D721Med (cell line): ENCODE data around the gene BTD.
A peak's percentile ranks its signal among the peaks of the same experiment; 100 is the strongest.
"Not testable (repeated sequence)": the region's sequence is repeated elsewhere in the genome, so short reads cannot be mapped to it uniquely, and the experiment has no call there.

Source experiments
- DNase-seq: peaks from one replicate; pipeline ENCODE4 v3.0.0; 2011; ENCODE audit warnings: low spot score; ENCODE audit not compliant: insufficient read length
- FAIRE-seq: peaks from 2 replicates; lab custom pipeline; 2011; peaks lifted over from hg19 to GRCh38; lab: Jason Lieb, UNC
- TF ChIP-seq, protein P1 (sequence below): IDR thresholded peaks from 2 replicates; pipeline ENCODE4 v1.5.1; 2012; ENCODE audit warnings: mild to moderate bottlenecking, control low read depth; ENCODE audit not compliant: insufficient read depth; ENCODE audit errors: missing control alignments

BTD gene

DNA sequence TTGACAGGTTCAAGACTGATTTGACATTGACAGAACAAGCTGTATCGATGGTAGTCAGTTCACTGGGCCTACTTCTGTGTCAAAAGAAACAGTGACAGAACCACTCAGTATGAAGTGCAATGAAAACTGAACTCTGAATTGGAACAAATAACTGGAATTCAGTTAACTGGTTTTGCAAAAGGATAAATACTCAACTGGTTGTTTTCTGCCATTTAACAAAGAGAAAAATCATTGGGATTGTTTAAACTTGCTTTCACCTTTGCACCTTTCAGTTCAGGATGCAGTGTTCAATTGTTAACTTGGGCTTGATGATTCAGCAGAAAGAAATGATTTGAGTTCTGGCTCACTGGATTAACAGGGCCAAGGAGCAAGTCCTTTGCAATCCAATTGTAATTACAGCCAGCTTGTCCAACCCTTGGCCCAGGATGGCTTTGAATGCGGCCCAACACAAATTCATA is 4.9 kb downstream of the BTD start:
- TF ChIP-seq, protein P1, sequence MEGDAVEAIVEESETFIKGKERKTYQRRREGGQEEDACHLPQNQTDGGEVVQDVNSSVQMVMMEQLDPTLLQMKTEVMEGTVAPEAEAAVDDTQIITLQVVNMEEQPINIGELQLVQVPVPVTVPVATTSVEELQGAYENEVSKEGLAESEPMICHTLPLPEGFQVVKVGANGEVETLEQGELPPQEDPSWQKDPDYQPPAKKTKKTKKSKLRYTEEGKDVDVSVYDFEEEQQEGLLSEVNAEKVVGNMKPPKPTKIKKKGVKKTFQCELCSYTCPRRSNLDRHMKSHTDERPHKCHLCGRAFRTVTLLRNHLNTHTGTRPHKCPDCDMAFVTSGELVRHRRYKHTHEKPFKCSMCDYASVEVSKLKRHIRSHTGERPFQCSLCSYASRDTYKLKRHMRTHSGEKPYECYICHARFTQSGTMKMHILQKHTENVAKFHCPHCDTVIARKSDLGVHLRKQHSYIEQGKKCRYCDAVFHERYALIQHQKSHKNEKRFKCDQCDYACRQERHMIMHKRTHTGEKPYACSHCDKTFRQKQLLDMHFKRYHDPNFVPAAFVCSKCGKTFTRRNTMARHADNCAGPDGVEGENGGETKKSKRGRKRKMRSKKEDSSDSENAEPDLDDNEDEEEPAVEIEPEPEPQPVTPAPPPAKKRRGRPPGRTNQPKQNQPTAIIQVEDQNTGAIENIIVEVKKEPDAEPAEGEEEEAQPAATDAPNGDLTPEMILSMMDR = no peak
- DNase-seq (no peak), FAIRE-seq (no peak)

DNA sequence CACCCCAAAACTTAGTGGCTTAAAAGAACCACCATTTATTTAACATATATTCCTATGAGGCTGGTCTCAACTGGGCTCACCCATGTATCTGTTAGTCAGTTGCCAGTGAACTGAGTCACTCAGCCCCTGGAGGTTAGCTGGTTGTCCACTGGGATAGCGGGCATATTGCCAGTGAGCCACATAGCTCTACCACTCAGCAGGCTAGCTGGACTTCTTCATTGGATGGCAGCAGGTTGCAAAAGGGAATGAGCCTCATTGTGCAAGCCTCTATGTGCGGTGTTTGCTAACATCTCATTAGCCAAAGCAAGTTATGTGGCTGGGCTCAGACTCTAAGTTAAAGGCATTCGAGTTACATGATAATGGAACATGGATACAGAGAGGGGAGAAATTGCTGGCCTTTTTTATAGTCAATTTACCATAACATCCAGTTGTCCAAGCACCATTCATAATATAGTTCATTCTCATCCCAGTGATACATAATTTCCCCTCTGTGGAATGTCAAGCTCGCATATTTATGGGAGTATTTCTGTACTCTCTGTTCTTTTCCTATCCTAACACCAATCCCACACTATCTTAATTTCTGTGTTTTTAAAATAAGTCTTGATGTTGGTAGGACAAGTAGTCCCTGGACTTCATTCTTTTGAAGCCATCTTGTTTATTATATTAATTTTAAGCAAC is 8.7 kb downstream of the BTD start:
- TF ChIP-seq, protein P1 = no peak
- FAIRE-seq = peak; percentile 32
- no peak for DNase-seq

DNA sequence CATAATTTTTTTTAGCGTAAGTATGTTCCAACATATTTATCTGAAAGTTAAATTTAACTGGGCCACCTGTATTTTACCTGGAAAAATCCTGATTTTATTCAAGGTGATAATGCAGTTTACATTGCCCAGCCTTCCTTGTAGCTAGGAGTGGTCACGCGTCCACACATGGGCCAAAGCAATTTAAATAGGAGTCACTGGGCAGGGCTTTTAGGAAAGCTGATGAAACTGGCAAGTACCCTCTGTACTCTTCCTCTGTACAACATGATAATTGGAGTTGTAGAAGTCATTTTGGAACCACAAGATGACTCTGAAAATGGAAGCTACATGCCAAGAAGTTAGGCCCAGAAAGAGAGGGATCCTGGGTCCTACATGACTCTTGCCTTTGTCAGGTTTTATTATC is 9.5 kb downstream of the BTD start:
- no peak for DNase-seq
- TF ChIP-seq, protein P1 = no peak
- no peak for FAIRE-seq

DNA sequence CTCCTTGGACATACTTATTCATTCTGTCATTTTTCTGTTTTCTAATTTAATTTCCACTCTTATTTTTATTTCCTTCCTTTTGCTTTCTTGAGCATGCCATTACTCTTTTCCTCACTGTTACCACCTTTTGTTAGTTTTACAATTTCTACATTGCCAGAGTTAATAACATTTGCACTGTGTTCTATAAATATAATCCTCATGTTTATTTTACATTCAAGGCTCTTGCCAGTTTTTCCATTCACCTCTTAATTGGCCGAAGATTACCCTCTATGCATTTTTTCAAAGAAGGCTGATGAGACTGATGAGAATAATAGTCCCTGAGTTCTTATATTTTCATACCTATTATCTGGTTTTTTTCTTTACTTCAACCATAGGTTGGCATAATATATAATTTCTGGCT is 10.5 kb downstream of the BTD start:
- DNase-seq (no peak), FAIRE-seq (peak; percentile 29)
- TF ChIP-seq, protein P1 = no peak

DNA sequence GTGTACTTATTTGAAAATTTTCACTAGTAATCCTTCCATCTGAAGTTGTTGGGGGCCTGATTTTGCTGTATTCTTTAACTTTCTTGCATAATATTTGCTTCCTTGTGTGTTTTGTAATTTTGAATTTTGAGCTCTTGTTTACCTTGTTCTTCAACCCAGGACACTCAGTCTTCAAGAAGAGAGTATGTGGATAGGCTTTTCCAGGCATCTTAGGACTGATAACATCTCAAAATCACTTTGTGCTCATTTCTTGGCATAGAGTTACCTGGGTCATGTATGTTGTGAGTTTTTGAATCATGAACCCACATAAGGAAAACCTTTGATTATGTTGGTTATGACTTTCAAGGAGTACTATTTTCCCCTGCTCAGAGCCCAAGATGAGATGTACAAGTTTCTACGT is 13.4 kb downstream of the BTD start:
- DNase-seq = no peak
- TF ChIP-seq, protein P1 = no peak
- no peak for FAIRE-seq

DNA sequence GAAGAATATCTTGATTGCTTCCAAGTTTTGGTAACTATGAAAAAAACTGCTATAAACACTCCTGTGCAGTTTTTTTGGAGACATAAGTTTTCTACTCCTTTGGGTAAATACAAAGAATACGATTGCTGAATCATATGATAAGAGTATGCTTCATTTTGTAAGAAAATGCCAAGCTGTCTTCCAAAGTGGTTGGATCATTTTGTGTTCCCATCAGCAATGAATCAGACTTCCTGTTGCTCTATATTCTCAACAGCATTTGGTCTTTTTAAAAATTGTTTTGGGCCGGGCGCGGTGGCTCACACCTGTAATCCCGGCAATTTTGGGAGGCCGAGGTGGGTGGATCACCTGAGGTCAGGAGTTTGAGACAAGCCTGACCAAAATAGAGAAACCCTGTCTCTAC is 14.5 kb downstream of the BTD start:
- DNase-seq = no peak
- TF ChIP-seq, protein P1 = no peak
- no peak for FAIRE-seq

DNA sequence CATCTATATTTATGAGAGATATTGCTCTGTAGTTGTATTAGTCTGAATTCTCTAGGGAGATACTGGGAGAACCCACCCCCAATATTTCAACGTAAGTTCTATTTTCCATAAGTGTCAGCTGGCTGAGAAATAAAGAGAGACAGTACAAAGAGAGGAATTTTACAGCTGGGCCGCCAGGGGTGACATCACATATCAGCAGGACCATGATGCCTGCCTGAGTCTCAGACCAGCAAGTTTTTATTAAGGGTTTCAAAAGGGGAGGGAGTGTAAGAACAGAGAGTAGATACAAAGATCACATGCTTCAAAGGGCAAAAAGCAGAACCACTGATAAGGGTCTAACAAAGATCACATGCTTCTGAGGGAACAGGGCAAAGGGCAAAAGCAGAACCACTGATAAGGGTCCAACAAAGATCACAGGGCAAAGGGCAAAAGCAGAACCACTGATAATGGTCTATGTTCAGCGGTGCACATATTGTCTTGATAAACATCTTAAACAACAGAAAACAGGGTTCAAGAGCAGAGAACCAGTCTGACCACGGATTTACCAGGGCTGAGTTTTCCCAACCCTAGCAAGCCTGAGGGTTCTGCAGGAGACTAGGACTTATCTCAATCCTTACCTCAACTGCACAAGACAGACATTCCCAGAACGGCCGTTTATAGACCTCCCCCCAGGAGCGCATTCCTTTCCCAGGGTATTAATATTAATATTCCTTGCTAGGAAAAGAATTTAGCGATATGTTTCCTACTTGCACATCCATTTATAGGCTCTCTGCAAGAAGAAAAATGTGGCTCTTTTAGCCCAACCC is 18.3 kb downstream of the BTD start:
- DNase-seq, FAIRE-seq: not testable (repeated sequence)
